ENCODE results near the gene ACVR1.

The ACVR1 gene

DNA sequence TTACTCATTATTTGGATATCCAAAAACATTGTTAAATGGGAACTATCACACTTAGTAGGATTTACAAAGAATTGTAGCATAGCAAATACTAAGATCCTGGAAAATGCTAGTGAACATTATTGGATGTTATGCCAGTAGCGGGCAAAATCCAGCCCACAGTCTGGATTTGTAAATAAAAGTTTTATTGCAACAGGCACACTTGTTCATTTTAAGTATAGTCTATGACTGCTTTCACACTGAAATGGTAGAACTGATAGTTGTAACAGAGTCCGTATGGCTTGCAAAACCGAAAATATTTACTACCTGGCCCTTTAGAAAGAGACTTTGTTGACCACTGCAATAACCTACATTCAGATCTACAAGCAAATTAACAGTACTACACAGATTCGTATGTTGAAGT, 53.6 kb downstream of the ACVR1 start:
- DNase-seq, result no peak

DNA sequence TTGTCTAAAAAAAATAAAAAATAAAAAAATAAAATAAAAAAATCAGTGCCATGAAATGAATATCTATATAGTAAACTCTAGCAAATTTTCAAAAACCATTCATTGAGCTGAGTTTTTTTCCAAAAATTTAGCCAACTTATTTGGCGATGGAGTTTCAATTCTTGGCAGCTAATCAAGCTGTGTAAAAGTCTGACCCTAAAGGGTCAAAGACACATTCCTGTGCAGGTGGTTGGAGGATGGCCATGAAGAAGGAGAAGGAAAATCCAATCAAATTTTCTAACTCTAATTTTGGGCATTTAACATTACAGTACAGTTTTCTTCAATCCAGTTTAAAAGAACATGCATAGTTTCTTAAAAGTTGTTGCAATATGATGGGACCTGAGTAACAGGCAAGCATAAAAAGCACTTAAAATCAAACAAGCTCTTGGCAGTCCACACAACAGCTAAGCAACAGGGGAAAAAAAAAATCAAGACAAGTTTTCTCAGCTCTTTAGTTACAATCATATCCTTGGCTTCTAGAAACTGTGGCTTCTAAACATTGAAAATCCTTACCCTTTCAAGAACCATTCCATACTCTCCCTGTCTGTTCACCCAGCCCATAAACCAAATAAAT, 54.5 kb downstream of the ACVR1 start:
- no peak for DNase-seq

- DNase-seq, result no peak
These were observed 55.9 kb downstream of the ACVR1 start for GRCh38 chr2:157820193-157820592.

GRCh38 chr2:157819761-157820160, 56.4 kb downstream of the ACVR1 start:
- no peak for DNase-seq

- no peak for DNase-seq
These were observed 57.9 kb downstream of the ACVR1 start for GRCh38 chr2:157818227-157818626.

GRCh38 chr2:157815421-157815820, 60.7 kb downstream of the ACVR1 start:
- DNase-seq, result no peak

DNA sequence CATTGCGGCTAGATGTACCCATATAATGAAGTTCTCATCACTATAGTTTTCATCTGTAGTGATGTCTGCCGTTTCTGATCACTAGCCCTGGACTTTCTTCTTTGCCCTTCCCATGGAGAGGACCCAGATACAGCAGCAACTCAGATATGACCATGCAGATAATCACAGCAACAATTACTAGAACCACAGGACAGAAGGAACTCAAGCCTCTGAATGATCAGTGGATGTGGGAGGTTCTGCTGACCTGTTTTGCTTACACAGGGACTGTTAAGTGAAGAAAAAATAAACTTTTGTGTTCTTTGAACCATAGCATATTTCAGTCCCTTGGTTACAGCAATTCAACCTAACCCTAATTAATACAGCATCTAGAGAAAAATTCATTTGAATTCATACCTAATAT, 62.7 kb downstream of the ACVR1 start:
- DNase-seq, result no peak

DNA sequence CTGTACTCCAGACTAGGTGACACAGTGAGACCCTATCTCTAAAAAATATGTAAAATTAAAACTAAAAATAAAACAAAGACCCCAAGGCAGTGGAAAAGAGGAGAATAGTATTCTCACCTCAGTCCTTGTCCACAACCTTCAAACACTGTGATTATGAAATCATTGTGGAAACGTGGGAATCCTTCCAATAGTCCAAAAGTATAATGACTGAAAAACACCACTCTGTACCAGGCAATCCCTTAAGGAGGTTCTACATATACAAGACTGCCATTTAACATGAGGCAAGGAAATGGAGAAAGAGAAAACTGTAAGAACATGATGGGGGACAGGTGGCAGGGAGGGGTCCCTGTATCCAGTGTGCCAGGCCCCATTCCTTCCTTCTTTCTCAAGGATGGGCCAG, 66.1 kb downstream of the ACVR1 start:
- DNase-seq, result no peak

DNA sequence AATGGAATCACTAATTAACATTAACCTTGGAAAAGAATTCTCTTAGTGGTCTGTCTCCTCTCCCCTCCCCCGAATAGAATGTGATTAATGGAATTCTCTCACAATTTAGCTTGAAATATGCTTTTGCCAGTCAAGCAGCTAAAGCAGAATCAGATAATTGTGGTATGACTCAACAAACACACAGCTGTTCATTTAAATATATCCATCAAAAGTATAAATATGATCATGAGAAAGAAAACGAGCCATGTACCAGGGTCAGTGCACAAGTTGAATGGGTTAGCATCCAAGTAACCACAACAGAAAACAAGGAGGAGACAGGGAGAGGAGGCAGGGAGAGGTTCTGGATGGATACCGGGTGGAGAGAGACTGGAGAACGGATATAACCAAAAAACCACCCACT, 66.9 kb downstream of the ACVR1 start:
- DNase-seq, result no peak

DNA sequence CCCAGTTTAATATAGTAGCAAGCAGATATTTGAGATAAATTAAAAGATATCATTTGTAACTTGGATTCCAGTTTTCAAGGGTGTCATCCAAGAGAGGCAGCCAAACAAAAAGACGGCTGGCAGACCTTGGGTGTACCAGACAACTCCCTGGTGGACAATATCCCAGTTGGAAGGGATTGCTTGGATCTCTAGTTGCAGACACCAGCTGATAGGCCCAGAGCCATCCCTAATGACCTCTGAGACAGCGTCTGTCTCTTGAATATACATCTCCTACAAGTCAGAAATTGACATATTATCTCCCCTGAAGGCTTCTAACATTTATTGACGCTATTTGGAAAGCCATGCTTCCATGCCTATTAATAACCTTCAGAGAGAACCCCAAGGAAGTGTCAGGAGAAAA, 67.7 kb downstream of the ACVR1 start:
- DNase-seq, result no peak

- no peak for DNase-seq
These were observed 69.6 kb downstream of the ACVR1 start for GRCh38 chr2:157806426-157807077.

GRCh38 chr2:157805519-157805918, 70.6 kb downstream of the ACVR1 start:
- no peak for DNase-seq

DNA sequence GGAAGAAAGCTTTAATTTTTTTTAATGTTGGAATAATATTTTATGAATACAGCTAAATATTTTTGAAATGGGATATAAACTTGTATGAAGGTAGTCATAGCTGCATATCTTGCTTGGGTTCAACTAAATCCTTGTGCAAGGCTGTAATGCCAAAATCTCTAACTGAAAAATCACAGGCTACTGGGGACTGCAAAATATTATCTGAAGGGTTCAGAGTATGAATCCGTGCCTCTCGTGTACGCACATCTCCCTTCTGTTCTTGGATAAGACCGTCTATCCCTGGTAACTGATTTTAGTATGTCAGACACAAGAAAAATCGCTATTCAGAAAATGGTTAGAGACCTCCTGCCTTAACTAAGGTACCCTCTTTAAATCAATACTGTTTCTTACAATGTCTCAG, 71.8 kb downstream of the ACVR1 start:
- no peak for DNase-seq

DNA sequence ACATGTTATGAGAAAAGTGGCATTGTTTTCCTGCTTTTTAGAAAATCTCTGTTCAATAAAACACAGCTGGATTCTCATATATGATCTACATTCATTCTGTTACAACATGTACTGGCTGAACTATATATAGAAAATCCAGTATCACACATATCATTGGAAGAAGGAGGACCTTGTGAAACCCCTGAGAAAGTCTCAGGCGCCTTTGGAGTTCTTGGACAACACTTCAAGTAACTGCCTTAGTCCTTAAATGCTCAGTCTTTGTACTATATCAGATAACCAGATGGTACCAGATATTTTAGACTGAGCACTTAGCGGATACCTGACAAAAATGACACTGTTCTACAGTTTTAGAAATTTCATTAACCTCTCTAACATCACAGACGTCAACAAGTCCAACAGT, 72.2 kb downstream of the ACVR1 start:
- no peak for DNase-seq

- no peak for DNase-seq
These were observed 72.7 kb downstream of the ACVR1 start for GRCh38 chr2:157803476-157803875.

GRCh38 chr2:157800838-157801495, 75.2 kb downstream of the ACVR1 start:
- DNase-seq, result no peak

- no peak for DNase-seq
These were observed 83.0 kb downstream of the ACVR1 start for GRCh38 chr2:157793053-157793612.

DNA sequence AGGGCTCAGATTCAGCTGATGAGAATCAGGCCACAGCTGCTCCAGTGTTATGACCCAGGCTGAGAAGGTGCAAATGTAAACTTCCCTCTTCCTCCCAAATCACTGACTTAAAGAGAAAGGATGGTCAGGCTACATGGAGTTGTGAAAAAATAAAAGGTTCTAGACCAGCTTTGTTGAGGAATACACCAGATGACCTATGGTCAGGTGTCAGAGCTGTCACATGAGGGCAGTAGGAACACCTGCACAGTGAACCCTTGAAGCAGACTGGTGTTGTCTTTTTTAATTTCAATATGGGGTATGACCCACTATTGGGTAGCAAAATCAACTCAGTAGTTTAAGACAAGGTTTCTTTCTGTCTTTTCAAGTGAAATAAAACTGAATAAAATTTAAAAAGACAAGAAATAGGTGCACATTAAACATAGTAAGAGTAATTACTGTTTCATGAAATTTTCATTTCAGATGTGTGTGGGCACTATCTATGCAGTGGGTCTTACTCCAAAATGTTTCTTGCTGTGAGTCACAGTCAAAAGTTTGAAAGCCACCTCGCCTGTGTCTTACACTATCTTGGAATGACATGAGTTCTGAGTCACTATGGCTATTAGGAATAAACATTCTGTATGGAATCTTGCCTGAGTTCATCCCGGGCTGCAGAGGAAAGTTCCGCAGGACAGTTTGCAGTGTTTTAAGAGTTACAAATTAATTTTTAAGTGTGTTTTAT, 83.6 kb downstream of the ACVR1 start:
- DNase-seq, result no peak

DNA sequence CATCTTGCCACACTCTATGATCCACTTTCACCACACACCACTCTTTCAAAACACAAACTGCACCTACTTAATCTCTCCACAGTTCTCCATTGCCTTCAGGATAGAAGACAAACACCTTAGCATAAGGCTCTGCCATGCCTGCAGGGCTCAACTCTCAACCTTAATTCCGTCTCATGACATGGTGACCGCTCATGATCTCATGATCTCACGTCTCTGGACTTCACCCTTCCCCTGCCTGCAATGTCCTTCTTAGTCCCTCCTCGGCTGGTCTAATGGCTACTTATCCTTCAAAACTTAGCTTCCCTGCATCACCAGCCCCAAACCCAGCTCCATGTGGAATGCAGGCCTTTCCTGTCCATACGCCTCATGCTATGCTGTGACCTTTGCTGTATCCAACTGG, 85.3 kb downstream of the ACVR1 start:
- DNase-seq, result no peak

GRCh38 chr2:157789933-157790511, 86.1 kb downstream of the ACVR1 start:
- peak; percentile 49 for DNase-seq

GRCh38 chr2:157789256-157789655, 86.9 kb downstream of the ACVR1 start:
- no peak for DNase-seq

GRCh38 chr2:157788201-157788600, 87.9 kb downstream of the ACVR1 start:
- no peak for DNase-seq

- no peak for DNase-seq
These were observed 88.7 kb downstream of the ACVR1 start for GRCh38 chr2:157787364-157787938.
